ENCODE results near the gene PCGF1.
"Not testable (repeated sequence)": the region's sequence is repeated elsewhere in the genome, so short reads cannot be mapped to it uniquely, and the experiment has no call there.

Gene PCGF1

DNA sequence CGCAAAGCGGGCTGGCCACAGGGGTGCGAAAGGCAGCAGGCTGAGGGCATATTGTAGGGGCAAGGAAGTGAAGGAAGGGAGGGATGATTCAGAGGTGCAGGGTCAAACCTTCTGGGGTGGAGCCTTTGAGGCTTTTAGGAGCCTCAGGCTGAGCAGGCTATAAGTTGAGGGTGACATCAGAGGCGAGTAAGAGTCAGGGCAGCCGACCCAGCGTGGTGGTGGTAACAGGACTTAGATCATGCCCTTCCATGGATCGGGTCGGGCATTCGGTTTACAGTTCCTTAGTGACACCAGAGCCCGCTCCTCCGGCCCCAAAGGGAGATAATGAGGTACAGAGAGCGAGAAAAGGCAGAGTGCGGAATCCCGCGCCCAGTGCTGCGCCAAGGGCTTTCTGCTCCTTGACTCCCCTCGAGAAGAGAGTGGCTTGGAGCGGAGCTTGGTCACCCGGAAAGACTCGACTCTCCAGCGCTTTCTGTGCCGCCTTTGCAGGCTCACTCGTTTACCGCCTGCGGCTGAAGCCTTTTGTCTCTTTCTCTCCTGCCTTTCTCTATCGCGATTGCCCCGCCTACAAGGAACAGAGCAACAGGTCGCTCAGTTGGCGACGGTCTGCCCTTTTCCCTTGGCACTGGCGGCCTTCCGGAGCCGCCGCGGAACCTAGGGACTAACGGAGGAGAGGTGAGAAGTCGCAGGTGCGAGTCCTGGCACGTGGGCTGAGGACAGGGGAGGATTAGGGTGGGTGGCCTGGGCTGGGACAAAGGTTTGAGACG, 8.8 kb downstream of the PCGF1 start:
- no peak for DNase-seq

DNA sequence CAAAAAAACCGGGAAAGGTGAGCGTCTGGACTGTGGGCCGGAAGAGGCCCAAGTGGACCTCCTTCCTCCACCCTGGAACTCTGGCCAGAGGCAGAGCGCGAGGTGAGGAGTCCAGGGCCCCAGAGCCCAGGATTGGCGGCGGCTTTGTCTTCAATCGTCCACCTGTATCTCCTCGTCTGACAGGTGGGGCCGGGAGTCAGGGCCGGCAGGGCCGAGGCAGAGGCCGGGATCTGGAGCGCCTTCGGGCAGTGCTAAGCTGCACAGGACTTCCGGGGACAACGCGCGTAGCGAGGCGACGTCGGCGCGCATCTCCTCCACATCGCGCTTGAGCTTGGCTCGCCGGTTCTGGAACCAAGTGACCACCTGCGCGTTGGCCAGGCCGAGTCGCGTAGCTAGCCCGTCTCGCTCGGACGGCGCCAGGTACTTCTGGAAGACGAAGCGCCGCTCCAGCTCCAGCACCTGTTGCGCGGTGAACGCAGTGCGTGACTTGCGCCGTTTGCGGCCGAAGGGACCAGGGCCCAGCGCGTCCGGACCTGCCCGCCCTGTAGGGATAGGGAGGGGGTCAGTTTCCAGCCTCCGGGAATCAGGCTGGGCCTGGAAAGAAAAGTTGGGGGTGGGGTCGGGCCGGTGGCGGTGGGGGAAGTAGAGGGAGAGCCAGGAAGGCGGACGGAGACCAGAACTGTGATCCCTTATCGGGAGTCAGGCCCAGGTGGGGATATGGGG, 9.6 kb downstream of the PCGF1 start:
- no peak for DNase-seq

DNA sequence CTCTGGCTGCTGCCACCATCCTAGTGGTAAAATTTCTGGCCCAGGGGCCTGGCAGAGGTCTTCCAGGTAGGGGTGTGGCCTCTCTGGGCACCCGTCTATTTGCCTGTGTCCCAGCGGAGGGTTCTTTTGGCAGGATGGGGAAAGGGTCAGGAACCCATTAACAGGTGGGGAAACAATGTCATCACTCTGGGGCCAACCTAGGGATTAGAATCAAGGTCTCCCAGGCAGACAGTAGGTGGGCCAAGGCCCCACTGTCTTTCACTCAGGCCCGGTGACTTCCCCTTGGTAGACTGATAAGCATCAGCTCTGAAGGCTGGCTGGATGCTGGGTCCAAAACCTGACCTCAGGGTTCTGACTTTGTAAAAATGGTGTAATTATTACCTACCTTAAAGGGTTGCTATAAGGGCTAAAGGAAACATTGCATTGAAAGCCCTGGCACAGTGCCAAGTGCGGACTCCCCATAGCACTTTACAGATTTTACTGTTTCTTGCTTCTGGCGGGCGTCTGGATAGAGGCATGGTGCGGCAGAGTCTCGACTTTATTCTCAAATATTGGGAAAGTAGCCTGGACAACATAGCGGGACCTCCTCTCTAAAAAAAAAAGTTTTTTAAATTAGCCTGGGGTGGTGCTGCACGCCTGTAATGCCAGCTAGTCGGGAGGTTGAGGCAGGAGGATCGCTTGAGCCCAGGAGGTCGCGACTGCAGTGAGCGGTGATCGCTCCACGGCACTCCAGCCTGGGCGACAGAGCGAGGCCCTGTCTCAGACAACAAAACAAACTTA, 10.3 kb downstream of the PCGF1 start:
- DNase-seq = no peak

DNA sequence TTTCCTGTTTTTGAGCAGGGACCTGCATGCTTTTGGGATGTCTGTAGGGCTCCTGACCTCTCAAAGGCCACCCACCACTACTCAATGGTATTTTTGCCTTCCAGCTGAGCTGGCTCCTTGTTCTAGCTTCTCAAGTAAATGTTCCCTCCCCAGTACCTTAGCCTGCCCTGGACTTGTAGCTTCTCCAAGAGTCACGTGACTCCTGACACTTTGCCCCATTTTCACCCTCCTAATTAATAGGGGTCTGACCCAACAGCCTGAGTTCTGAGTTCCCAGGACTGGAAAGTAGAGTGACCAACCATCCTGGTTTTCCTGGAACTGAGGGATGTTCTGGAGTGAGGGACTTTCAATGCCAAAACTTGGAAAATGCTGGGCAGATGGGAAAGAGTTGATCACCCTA, 12.1 kb downstream of the PCGF1 start:
- no peak for DNase-seq

DNA sequence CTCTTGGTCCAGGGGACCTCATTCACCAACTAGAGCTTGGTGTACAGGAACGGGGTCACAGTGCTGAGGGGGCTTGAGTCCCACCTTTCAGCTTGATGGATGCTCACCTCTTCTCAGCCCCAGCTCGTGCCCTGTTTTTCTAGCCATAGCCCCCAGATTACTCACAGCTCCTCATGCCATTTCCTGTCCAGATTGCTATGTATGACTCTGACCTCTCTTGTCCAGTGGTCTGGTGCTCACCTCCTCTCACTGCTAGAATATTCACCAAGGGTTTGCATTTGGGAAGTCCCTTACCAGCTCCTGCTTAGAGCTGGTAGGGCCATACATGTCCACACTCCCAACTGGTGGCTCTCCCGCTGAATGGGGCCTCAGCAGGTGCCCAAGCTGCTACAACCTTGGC, 13.9 kb downstream of the PCGF1 start:
- DNase-seq = no peak

DNA sequence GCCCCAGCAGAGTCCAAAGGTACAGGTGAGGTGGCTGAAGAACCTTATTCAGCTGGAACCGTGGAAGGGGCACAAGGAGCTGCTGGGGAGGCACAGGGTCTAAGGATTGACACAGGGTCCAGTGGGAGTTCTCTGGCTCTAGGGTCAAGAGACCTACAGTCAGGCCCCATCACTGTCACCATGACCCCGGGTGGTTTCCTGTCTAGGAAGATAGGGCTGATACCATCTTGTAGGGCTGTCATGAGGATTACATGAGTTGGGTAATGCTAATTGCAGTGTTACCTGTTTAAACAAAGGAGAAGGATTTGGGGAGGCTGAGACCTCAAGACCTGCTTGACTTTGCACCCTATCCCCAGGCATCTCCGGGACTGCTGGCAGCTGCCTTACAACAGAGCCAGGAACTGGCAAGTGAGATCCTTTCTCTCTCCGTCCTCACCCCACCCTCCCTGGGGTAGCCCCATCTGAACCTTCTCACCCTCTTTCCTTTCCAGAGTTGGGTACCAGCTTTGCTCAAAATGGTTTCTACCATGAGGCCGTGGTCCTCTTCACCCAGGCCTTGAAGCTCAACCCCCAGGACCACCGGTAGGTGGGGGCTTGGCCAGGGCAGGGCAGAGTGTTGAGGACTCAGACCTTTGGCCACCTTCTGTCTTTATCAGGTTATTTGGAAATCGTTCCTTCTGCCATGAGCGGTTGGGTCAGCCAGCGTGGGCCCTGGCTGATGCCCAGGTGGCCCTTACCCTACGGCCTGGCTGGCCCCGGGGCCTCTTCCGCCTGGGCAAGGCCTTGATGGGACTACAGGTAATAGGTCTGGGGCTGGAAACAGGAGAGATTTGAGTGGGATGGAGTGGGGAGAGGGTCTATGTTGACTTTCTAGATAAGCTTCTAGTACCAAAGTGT, 15.6 kb downstream of the PCGF1 start:
- DNase-seq = no peak

DNA sequence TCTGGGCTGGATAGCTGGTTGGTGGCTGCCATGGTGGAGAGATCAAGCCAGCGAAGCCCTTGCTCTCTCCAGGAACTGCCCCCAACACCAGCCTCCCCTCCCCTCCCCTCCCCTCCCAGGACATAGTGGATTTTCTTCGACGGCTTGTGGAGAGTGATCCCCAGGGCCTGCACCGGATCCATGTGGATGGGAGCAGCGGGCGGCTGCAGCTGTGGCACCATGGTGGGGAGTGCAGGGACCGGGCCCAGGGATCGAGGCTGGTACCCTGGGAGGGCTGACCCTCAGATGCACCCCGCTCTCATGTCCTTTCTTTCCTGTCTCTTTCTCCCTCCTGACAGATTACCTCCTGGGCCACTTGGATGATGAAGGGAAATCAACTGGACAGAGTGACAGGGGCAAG, 17.6 kb downstream of the PCGF1 start:
- DNase-seq = no peak

DNA sequence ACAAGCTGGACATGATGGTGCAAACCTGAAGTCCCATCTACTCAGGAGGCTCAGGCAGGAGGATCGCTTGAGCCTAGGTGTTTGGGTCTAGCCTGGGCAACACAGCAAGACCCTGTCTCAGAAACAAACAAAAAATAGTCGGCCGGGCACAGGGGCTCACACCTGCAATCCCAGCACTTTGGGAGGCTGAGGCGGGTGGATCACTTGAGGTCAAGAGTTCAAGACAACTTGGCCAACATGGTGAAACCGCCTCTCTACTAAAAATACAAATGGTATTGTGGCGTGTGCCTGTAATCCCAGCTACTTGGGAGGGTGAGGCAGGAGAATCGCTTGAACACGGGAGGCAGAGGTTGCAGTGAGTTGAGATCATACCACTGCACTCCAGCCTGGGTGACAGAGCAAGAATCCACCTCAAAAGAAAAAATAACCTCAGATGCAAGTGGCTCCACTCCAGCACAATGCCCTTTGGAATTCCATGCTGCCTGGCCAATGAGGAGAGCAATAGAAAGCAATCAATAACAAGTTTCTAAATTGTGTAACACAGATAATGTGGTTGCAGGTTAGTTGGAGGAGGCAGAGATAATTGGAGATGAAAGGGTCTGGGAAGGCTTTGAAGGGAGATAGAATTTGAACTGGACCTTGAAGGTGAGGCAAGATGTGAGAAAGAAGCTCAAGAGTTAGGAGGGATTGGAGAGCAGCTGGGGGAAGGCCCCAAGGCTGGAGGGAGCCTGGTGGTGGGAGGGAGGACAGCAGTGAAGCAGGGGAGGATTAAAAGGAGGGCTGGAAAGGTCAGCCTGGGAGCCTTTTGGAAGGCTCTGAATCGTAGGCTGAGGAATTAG, 18.6 kb downstream of the PCGF1 start:
- no peak for DNase-seq

DNA sequence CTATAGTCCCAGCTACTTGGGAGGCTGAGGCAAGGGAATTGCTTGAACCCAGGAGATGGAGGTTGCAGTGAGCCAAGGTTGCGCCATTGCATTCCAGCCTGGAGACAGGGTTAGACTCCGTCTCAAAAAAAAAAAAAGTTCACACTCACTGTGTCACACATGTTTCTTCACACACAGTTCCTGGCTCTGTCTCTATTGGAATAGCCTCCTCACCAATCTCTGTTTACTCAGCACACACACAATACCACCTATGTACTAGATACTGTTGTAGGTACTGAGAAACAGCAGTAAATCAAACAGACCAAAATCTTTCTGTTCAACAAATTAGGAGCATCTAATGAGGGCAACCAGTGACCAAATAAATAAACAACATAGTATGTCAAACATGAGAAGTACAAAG, 21.4 kb downstream of the PCGF1 start:
- DNase-seq = no peak

DNA sequence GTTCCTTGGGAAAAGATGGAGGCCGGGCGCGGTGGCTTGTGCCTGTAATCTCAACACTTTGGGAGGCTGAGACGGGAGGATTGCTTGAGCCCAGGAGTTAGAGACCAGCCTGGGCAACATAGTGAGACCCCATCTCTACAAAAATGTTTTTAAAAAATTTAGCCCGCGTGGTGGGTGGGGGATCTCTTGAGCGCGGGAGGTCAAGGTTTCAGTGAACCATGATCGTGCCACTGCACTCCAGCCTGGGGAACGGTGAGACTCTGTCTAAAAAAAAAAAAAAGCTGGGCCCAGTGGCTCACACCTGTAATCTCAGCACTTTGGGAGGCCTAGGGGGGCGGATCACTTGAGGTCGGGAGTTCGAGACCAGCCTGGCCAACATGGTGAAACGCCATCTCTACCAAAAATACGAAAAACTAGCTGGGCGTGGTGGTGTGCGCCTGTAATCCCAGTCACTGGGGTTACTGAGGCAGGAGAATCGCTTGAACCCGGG, 23.8 kb downstream of the PCGF1 start:
- not testable (repeated sequence) for DNase-seq

DNA sequence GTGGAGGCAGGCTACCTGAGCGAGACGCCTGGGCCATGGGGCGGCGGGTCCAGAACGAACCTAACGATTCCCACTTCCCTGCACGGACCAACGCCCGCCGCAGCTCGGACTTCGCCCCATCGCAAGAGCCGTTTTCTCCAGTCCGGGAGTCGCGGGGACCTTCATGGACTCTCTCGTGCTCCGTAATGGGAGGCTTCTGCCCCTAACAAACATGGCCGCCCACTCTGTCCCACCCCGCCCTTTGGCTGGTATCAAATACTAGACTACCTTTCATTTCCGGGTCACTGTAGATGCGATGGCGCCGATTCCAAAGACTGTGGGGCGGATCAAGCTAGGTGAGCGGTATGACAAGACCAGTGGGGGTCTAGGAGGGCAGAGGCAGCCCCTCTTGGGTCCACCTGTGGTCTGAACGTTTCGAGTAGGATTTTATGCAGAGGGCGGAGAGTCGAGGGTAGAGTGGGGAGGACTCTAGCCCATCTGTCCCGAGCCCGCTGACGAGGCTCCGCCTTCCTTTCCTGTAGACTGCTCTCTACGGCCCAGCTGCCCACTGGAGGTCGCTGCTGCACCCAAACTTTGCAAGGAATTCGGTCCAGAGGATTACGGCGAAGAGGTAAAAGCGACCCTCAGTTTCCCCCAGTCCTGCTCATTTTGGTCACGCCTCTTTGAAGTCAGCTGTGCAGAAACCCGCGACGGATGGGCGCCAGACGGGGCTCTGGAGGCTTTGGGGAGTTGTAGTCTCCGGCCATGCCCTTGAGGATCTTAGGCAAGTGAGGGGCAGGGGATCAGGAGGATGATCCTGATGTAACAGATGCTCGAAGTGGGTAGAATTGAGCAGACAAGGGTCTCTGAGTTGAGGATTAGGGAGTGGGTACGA, 24.5 kb downstream of the PCGF1 start, which contains the start of the genes CCDC142 and TTC31:
Gene CCDC142 (minus strand): TSS at position 198 of the 874 bp plus-strand sequence. CDS start 161 bp downstream, at position 37.
Gene TTC31 (plus strand): TSS at position 281 of the 874 bp plus-strand sequence. CDS start 15 bp downstream, at position 296.
- DNase-seq = peak; percentile 83

DNA sequence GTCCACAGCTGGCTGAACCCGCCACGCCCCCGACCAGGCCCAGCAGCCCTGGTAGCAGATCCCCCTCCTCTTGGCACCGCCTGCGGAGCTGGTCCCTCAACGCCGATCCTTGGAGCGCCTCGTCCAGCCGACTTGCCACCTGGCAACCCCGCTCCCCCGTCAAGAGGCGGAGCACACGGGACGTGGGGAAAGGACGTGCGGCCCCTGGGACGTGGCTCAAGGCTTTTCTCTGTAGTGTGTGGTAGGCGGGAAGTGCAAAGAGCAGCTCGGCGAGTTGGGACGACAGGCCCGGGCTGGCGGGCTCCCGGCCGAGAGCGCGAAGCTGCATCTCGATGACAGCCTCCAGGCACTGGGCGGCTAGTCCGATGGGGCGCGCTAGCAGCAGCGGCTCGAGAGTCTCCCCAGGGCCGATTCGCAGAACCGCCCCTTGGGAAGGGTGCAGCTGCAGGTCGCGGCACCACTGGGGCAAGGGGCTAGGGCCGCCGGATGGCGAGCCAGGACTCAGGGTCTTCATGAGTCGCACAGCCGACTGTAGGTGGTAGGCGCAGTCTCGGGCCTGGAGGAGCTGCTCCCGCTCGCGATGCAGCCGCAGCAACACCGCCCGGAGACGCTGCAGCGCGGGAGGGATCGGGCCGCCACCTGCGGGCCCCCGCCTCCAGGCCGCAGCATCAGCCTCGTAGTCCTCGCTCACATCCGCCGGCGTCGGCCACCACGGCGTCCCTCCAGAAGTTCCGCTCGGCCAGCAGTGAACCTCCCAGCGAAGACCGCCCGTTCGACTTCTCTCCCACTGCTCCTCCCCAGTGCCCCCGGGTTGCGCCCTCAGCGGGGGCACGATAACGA, 25.3 kb downstream of the PCGF1 start:
- DNase-seq = no peak

DNA sequence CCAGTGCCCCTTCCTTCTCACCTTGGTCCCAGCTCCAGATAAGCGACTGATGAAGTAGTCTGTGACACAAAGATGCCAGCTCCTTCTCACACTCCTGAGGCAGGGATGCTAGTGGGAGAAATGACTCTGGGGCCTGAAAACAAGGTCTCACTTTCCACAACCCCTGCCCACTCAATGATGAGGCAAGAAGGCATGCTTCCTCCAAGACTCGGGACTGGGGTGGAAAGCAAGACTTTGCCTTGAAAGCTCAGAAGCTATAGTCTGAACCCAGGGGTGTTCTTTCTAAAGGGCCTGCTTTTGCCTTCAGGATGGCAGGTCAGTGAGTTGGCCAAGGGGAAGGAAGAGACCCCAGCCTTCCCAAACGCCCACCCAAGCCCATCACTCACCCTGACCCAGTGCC, 26.1 kb downstream of the PCGF1 start:
- DNase-seq = no peak

DNA sequence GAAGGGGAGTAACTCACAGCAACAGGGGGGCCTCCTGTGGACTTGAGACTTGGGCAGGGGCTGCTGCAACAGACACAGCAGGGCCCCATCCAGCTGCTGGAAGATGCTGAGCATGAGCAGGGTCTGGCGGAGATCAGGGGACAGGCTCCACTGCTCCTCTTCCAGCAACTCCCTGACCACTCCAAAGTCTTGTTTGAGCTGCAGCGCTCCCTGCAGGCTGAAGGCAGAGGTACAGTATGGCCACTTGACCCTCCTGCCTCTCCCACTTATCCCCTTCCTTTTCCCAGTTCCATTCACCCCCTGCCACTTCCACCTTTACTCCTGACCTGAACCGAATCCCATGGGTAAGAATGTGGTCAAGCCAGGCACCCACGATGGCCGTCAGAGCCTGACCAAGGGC, 32.6 kb downstream of the PCGF1 start:
- DNase-seq = no peak

DNA sequence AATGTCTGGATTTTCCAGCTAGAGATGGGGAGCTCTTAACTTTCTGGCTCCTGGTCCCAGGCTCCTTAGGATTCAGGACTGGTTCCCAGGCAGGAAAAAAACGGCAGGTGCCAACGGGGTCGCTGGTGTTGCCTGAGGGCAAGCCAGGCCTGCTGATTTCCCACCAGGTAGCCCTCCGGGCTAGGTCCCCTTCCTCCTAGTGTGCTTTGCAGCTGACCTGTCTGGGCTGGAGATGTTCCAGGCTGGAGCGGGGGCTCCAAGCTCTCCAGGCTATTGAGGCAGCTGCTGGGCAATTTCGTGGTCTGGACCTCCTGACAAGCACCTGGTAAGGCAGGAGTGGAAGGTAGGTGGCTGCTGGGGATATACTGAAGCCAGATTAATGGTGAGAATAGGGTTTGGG, 33.0 kb downstream of the PCGF1 start:
- no peak for DNase-seq

DNA sequence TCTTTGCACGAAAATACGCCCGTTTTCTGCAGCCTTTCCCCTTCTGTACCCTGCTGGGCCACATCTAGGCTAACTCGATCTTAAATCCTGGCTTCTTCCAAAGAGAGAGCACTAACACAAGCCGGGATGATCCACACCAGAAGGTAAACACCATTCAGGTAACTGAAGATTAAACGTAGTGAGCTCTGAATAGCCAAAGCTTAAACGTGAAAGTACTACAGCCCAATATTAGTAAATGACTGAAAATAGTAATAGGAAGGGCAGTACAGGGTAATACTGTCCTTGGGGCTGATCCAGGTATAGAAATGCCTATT, 34.6 kb downstream of the PCGF1 start:
- no peak for DNase-seq

DNA sequence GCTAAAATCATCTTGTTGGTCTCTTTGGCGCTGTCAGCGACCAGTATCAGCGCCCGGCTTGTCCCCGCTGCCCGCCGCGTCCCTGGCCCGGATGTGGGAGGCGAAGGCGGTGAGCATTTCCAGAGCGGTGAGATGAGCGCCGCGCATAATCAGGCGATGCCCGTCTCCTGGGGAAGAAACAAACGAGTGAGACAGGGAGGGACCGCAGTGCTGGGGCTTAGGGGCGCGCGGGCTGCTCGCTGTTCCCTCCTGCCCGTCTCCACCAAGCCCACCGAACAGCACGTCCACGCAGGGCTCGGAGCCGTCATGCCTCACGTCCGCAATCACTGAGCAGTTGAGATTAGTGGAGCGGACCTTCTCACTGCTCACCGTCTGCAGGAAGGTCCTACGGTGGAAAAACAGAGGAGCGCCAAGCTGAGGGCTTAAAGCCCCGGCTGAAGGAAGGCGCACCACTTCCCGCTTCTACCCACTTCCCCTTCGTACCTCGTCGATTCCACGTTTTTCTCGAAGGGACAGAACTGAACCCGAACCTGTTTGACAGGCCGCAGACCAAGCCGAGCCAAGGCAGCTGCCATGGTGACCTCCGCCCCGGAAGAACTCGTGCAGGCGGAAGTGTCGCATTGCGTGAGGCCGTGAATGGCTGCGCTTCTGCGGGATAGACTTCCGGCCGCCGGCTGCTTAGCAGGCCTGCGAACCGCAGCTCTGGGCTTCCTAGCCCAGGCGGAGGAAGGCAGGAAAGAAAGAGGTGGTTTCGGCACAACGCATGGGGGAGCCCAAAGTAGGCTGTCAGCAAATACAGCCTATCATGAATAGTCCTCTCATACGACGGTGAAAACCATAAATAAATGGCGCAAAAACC, 35.2 kb downstream of the PCGF1 start, which contains the start of gene MRPL53:
Gene MRPL53 (minus strand): TSS at position 595 of the 859 bp plus-strand sequence. CDS start 20 bp downstream, at position 575.
- peak; percentile 69 for DNase-seq

DNA sequence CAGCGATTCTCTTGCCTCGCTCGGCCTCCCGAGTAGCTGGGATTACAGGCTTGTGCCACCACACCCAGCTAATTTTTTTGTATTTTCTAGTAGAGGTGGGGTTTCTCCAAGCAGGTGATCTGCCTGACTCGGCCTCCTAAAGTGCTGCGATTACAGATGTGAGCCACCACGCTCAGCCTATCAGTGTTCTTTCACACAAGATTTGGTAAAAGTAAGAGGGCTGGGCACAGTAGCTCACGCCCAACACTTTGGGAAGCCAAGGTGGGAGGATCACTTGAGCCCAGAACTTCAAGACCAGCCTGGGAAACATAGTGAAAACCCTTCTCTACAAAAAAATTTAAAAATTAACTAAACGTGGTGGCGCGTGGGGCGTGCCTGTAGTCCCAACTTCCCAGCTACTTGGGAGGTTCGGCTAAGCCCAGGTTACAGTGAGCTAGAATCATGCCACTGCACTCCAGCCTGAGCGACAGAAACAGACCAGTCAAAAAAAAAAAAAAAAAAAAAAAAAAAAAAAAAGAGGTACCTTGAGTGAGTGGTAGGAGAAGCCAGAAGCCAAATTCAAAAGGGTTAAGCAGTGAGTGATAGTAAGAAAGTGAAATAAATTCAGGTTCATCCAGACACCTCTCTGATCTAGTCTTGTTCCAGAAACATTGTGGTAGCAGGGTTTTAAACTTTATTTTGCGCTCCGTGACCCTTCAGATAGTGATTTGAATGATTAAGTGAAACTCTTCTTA, 36.0 kb downstream of the PCGF1 start:
- no peak for DNase-seq
